OCI-LY7 (cell line): Measurements from ENCODE around the gene CASTOR2. TPM values are rescaled to one million over a fixed set of nuclear protein-coding genes. Genes with fewer than 3 reads are reported as not detected.
A peak's percentile ranks its signal among the peaks of the same experiment; 100 is the strongest.
"Not testable (repeated sequence)": the region's sequence is repeated elsewhere in the genome, so short reads cannot be mapped to it uniquely, and the experiment has no call there.

Source experiments
- Bru-seq: library from RNA; stranded (reverse); fragments of 400-500 nt; gene quantifications from one replicate; lab custom pipeline; 2021; lab: Mats Ljungman, UMichigan
- BruChase-seq, 2 experiments: library from RNA; stranded (reverse); fragments of 400-500 nt; gene quantifications; one replicate each; lab custom pipeline; 2021; lab: Mats Ljungman, UMichigan
- BruUV-seq: library from RNA; stranded (reverse); fragments of 400-500 nt; replicated peaks from 2 replicates; lab custom pipeline; 2021; lab: Mats Ljungman, UMichigan
- CTCF ChIA-PET: fragments of 300-600 bp; sonication (Branson Sonifier 250); formaldehyde crosslinking; loops from one replicate; lab custom pipeline; 2022; ENCODE audit warnings: antibody characterized with exemption; ENCODE audit not compliant: unreplicated experiment; lab: Charles Lee
- POLR2A ChIA-PET: fragments of 300-600 bp; sonication (Branson Sonifier 250); formaldehyde crosslinking; loops from one replicate; lab custom pipeline; 2022; ENCODE audit warnings: antibody characterized with exemption; lab: Charles Lee
- DNase-seq: peaks from one replicate; pipeline ENCODE4 v3.0.0-alpha.2; 2015; ENCODE audit warnings: low spot score
- H2AFZ ChIP-seq: fragments of 200-600 bp; sonication (generic), shearing (Covaris generic); 2 replicates; pipeline ENCODE4 v1.6.1; 2014; ENCODE audit warnings: mild to moderate bottlenecking, antibody characterized with exemption, low read length, moderate library complexity
- H3K27ac ChIP-seq: fragments of 200-600 bp; sonication (generic); 2 replicates; pipeline ENCODE4 v1.5.1; 2014; ENCODE audit warnings: mixed run types, low read depth, mild to moderate bottlenecking, moderate library complexity, low read length, inconsistent platforms; ENCODE audit not compliant: poor library complexity, severe bottlenecking
- H3K36me3 ChIP-seq: fragments of 200-600 bp; sonication (generic); 2 replicates; pipeline ENCODE4 v1.6.1; 2014; ENCODE audit warnings: mild to moderate bottlenecking, antibody characterized with exemption, low read length, moderate library complexity, mixed read lengths; ENCODE audit not compliant: insufficient read depth
- H3K4me1 ChIP-seq: fragments of 200-600 bp; sonication (generic); 2 replicates; pipeline ENCODE4 v1.5.1; 2014; ENCODE audit warnings: mild to moderate bottlenecking, low read length; ENCODE audit not compliant: insufficient read depth, poor library complexity, severe bottlenecking
- H3K4me2 ChIP-seq: fragments of 200-600 bp; sonication (generic); 2 replicates; pipeline ENCODE4 v1.6.1; 2014; ENCODE audit warnings: mild to moderate bottlenecking, low read length
- H3K4me3 ChIP-seq: fragments of 200-600 bp; sonication (generic); 2 replicates; pipeline ENCODE4 v1.5.1; 2014; ENCODE audit warnings: mild to moderate bottlenecking, low read depth, low read length; ENCODE audit not compliant: poor library complexity, severe bottlenecking
- H3K79me2 ChIP-seq: fragments of 200-600 bp; sonication (generic); 2 replicates; pipeline ENCODE4 v1.6.1; 2016; ENCODE audit warnings: low read depth, mild to moderate bottlenecking, low read length, moderate library complexity, mixed read lengths; ENCODE audit not compliant: insufficient read depth
- H3K9me2 ChIP-seq: fragments of 200-600 bp; sonication (generic); 2 replicates; pipeline ENCODE4 v1.6.1; 2016; ENCODE audit warnings: mild to moderate bottlenecking, low read length, mixed read lengths; ENCODE audit not compliant: insufficient read depth
- H3K9me3 ChIP-seq: fragments of 200-600 bp; sonication (generic); 2 replicates; pipeline ENCODE4 v1.6.1; 2014; ENCODE audit warnings: mild to moderate bottlenecking, mixed run types, low read length, mixed read lengths
- H4K20me1 ChIP-seq: fragments of 200-600 bp; sonication (generic); 2 replicates; pipeline ENCODE4 v1.6.1; 2014; ENCODE audit warnings: mild to moderate bottlenecking, antibody characterized with exemption, low read length, moderate library complexity, mixed read lengths; ENCODE audit not compliant: insufficient read depth
- intact Hi-C: fragments of 100-400 bp; cut with micrococcal nuclease; formaldehyde crosslinking; loops from one replicate; pipeline ENCODE4 v1.10.0; 2022; ENCODE audit not compliant: unreplicated experiment
- long read RNA-seq: library from polyadenylated mRNA; stranded (forward); transcript quantifications from one replicate; pipeline ENCODE4 v2.0.0, GENCODE V29; 2022
- total RNA-seq, 2 experiments: library from RNA; depleted of rRNA in 1 of 2; stranded (reverse); fragments of >200 nt in 1 of 2; shearing (Covaris generic) in 1 of 2; gene quantifications; 2 replicates each; pipeline ENCODE4 v1.2.3, GENCODE V29; 2014 to 2022

Gene CASTOR2
- total RNA-seq (2014; rRNA removed; shearing (Covaris generic)) (4.9 and 5.8 TPM in 2 replicates), total RNA-seq (2022) (13.7 and 16.2 TPM in 2 replicates), Bru-seq, nascent RNA (percentile 37 among the genes with signal in this experiment), BruChase-seq, experiment 1, labeled RNA remaining after a 6-hour chase (percentile 44 among the genes with signal in this experiment), BruChase-seq, experiment 2, labeled RNA remaining after a 2-hour chase (percentile 43 among the genes with signal in this experiment)
- long read RNA-seq, partial matches to known transcripts: 0 of 2 reads
- long read RNA-seq, other reads (novel, unspliced or antisense): 0 of 2 reads

GRCh38 chr7:74964511-74965119 is at the start of gene CASTOR2:
Gene CASTOR2, plus strand, starts transcription at chr7:74964705. Its CDS starts 281 bp downstream, at chr7:74964986.
- DNase-seq, POLR2A ChIA-PET, H3K27ac ChIP-seq, H3K9me3 ChIP-seq, H3K79me2 ChIP-seq, intact Hi-C loops, H3K4me2 ChIP-seq, H3K36me3 ChIP-seq, H2AFZ ChIP-seq, H4K20me1 ChIP-seq, H3K4me3 ChIP-seq, H3K4me1 ChIP-seq, BruUV-seq, CTCF ChIA-PET, H3K9me2 ChIP-seq: not testable (repeated sequence)

GRCh38 chr7:74922321-74922890 is 42.1 kb upstream of the CASTOR2 start:
- H2AFZ ChIP-seq, H3K27ac ChIP-seq, POLR2A ChIA-PET, CTCF ChIA-PET, intact Hi-C loops, H3K4me2 ChIP-seq, H4K20me1 ChIP-seq, H3K79me2 ChIP-seq, H3K36me3 ChIP-seq, H3K9me2 ChIP-seq, H3K9me3 ChIP-seq, H3K4me1 ChIP-seq, DNase-seq, H3K4me3 ChIP-seq: not testable (repeated sequence)
- BruUV-seq: TSS peak; percentile 46

GRCh38 chr7:74923644-74924043 is 40.9 kb upstream of the CASTOR2 start:
- H3K4me1 ChIP-seq, DNase-seq, H3K27ac ChIP-seq, H3K4me2 ChIP-seq, H3K36me3 ChIP-seq, H3K9me3 ChIP-seq, BruUV-seq, POLR2A ChIA-PET, intact Hi-C loops, H3K79me2 ChIP-seq, CTCF ChIA-PET, H2AFZ ChIP-seq, H4K20me1 ChIP-seq, H3K4me3 ChIP-seq, H3K9me2 ChIP-seq: not testable (repeated sequence)

- H4K20me1 ChIP-seq, H3K4me3 ChIP-seq, intact Hi-C loops, BruUV-seq, H3K9me2 ChIP-seq, POLR2A ChIA-PET, H3K4me1 ChIP-seq, H3K27ac ChIP-seq, DNase-seq, H2AFZ ChIP-seq, CTCF ChIA-PET, H3K79me2 ChIP-seq, H3K9me3 ChIP-seq, H3K36me3 ChIP-seq, H3K4me2 ChIP-seq: not testable (repeated sequence)
Observed at GRCh38 chr7:74926968-74927367, 37.5 kb upstream of the CASTOR2 start.

- H3K9me3 ChIP-seq, BruUV-seq, H3K4me3 ChIP-seq, intact Hi-C loops, H4K20me1 ChIP-seq, H3K27ac ChIP-seq, DNase-seq, H3K4me2 ChIP-seq, H3K9me2 ChIP-seq, H3K4me1 ChIP-seq, POLR2A ChIA-PET, H3K79me2 ChIP-seq, H3K36me3 ChIP-seq, H2AFZ ChIP-seq: not testable (repeated sequence)
- CTCF ChIA-PET: interaction anchor here (0.7 kb wide), 1 partner anchor 600 kb away, joined by 3 read pairs; no protein-coding TSS in a partner anchor
Observed at GRCh38 chr7:74931563-74932328, 32.8 kb upstream of the CASTOR2 start.

GRCh38 chr7:74939429-74939828 is 25.1 kb upstream of the CASTOR2 start:
- CTCF ChIA-PET, H3K4me1 ChIP-seq, H2AFZ ChIP-seq, H3K4me2 ChIP-seq, H3K9me3 ChIP-seq, H3K27ac ChIP-seq, H3K4me3 ChIP-seq, H4K20me1 ChIP-seq, H3K9me2 ChIP-seq, DNase-seq, BruUV-seq, intact Hi-C loops, POLR2A ChIA-PET, H3K36me3 ChIP-seq, H3K79me2 ChIP-seq: not testable (repeated sequence)
